Adrenal gland (tissue), 12 donors: Measurements from ENCODE around the gene ADNP2. TPM values are rescaled to one million over a fixed set of nuclear protein-coding genes. Genes with fewer than 3 reads are reported as not detected.

Experiments
- DNase-seq, 7 donors: peaks; one replicate each; pipeline ENCODE4 v3.0.0-alpha.2; 2019 to 2020
- H3K27ac ChIP-seq, 5 donors: fragments of 200-600 bp; sonication (generic) in 4 of 5; 1 replicate in 3 of 5; 2 replicates in 2 of 5; pipeline versions ENCODE4 v1.5.1 to v1.8.0; 2016 to 2020; ENCODE audit warnings: mild to moderate bottlenecking in 1 of 5
- H3K27me3 ChIP-seq: fragments of 200-600 bp; 2 replicates; pipeline ENCODE4 v1.8.0; 2021
- H3K36me3 ChIP-seq, 2 donors: fragments of 200-600 bp; replicated peaks in 1 of 2; 1 replicate in 1 of 2; 2 replicates in 1 of 2; pipeline versions ENCODE4 v1.5.1 to v1.8.0; 2018 to 2022
- H3K4me1 ChIP-seq, 2 donors: fragments of 200-600 bp; replicated peaks in 1 of 2; 1 replicate in 1 of 2; 2 replicates in 1 of 2; pipeline versions ENCODE4 v1.5.1 to v1.8.0; 2018 to 2021
- H3K4me3 ChIP-seq, 4 donors: fragments of 200-600 bp; sonication (generic) in 3 of 4; one replicate each; pipeline ENCODE4 v1.5.1; 2016 to 2018
- H3K9me3 ChIP-seq, 3 donors: fragments of 200-600 bp; sonication (generic) in 1 of 3; replicated peaks in 1 of 3; 1 replicate in 2 of 3; 2 replicates in 1 of 3; pipeline versions ENCODE4 v1.5.1 to v1.8.0; 2016 to 2021
- CTCF ChIP-seq, 6 experiments: fragments of 450-650 bp in 4 of 6; fragments of 200-600 bp in 2 of 6; sonication (generic) in 1 of 6; IDR thresholded peaks; 1 replicate in 5 of 6; 2 replicates in 1 of 6; pipeline versions ENCODE4 v1.5.1 to v1.8.0; 2016 to 2021; ENCODE audit warnings: antibody characterized with exemption in 6 of 6, mild to moderate bottlenecking in 2 of 6, moderate library complexity in 1 of 6
- POLR2A ChIP-seq, 2 donors: fragments of 450-650 bp; IDR thresholded peaks; one replicate each; pipeline ENCODE4 v1.6.1; 2017; ENCODE audit warnings: antibody characterized with exemption in 2 of 2, mild to moderate bottlenecking in 2 of 2, moderate library complexity in 1 of 2
- WGBS, 4 donors: extraction: QIAGEN DNeasy Blood & Tissue Kit in 2 of 4; methylation state at CpG; one replicate each; pipeline versions ENCODE4 v1.1.5 to v1.1.7; 2013 to 2017; 5-methylcytosine and 5-hydroxymethylcytosine counted together
- intact Hi-C, 2 donors: fragments of 100-400 bp; cut with DNase I; formaldehyde crosslinking; loops; one replicate each; pipeline versions ENCODE4 v1.14.1 to v1.15.0; 2022 to 2023
- polyA plus RNA-seq, 3 donors: library from polyadenylated mRNA; stranded (reverse); fragments of 200-250 nt in 2 of 3; fragments of 350-450 nt in 1 of 3; fragmentation: Illumina TruSeq in 1 of 3; extraction: RNeasy Lipid Tissue Mini Kit (QIAGEN cat#74804) in 1 of 3; gene quantifications; one replicate each; pipeline ENCODE4 v1.2.3, GENCODE V29; 2013 to 2014
- total RNA-seq, 9 donors: library from RNA; depleted of rRNA in 4 of 9; stranded (reverse); fragments of >200 nt in 4 of 9; fragments of 120-200 nt in 1 of 9; fragmentation: NEBNext Ultra II Directional in 1 of 9; extraction: Animal tissue kit (Norgen Biotek cat#: 25700) in 1 of 9; gene quantifications; one replicate each; pipeline versions ENCODE4 v1.1.0 to v1.2.4, GENCODE V29; 2013 to 2023
- donor health status: healthy with polysubstance abuse.
- donor health status: Bipolar disorder and iron deficiency.
- donor health status: DM: yes; HTN: yes; CAD: no.
- donor health status: DM: no; HTN: no; CAD: no.
- donor health status: DM: no; HTN: no; CAD: no.
- donor health status: DM: yes; HTN: yes; CAD: no.

The ADNP2 gene
- total and polyA plus RNA-seq, 12 donors: 4.7 to 18.3 (median 10.7) TPM

- H3K27ac ChIP-seq: no peak overlapping the region
- no peaks in the 10 kb centered on the region for H3K27me3 ChIP-seq
- peaks cover 0 to 8% of the 10 kb centered on the region in 2 donors for H3K4me1 ChIP-seq
- no peaks in the 10 kb centered on the region for H3K9me3 ChIP-seq
- 77 to 87% (median 81%) methylated on average over 17 to 18 of the region's 18 CpGs for WGBS, 4 donors
- intact Hi-C loops: no loop called here
- H3K4me3 ChIP-seq: no peak overlapping the region
- H3K36me3 ChIP-seq: no peaks in the 10 kb centered on the region
- no peak for DNase-seq
- TF ChIP-seq POLR2A (IDR thresholded peaks at IDR 0.05): no peak
- no peak for TF ChIP-seq CTCF (IDR thresholded peaks at IDR 0.05)
Observed at GRCh38 chr18:80175451-80176204, 66.6 kb downstream of the ADNP2 start.

- TF ChIP-seq CTCF (IDR thresholded peaks at IDR 0.05) (no peak), POLR2A (IDR thresholded peaks at IDR 0.05) (no peak)
- no peak for DNase-seq
- Histone ChIP-seq H3K9me3 (no peaks in the 10 kb centered on the region), H3K4me3 (no peak overlapping the region), H3K27me3 (no peaks in the 10 kb centered on the region), H3K36me3 (no peaks in the 10 kb centered on the region), H3K27ac (no peak overlapping the region), H3K4me1 (peaks cover 0 to 1% of the 10 kb centered on the region in 2 donors)
- 57 to 66% (median 63%) methylated on average over 17 of the region's 17 CpGs for WGBS, 4 donors
- intact Hi-C loops: no loop called here
Observed at GRCh38 chr18:80176334-80177073, 67.4 kb downstream of the ADNP2 start.

GRCh38 chr18:80177128-80177527 is 68.1 kb downstream of the ADNP2 start:
- no peaks in the 10 kb centered on the region for H3K27me3 ChIP-seq
- 81 to 89% (median 85%) methylated on average over 3 to 8 of the region's 8 CpGs for WGBS, 4 donors
- intact Hi-C loops: no loop called here
- no peak for DNase-seq
- H3K4me3 ChIP-seq: no peak overlapping the region
- TF ChIP-seq POLR2A (IDR thresholded peaks at IDR 0.05) (no peak), CTCF (IDR thresholded peaks at IDR 0.05) (no peak)
- no peak overlapping the region for H3K27ac ChIP-seq
- H3K9me3 ChIP-seq: no peaks in the 10 kb centered on the region
- no peaks in the 10 kb centered on the region for H3K4me1 ChIP-seq
- H3K36me3 ChIP-seq: no peaks in the 10 kb centered on the region

- no peak for DNase-seq
- no peaks in the 10 kb centered on the region for H3K36me3 ChIP-seq
- H3K9me3 ChIP-seq: no peaks in the 10 kb centered on the region
- intact Hi-C loops: no loop called here
- no peak for TF ChIP-seq POLR2A (IDR thresholded peaks at IDR 0.05)
- no peak for TF ChIP-seq CTCF (IDR thresholded peaks at IDR 0.05)
- H3K27me3 ChIP-seq: no peaks in the 10 kb centered on the region
- WGBS, 4 donors: 88 to 91% (median 89%) methylated on average over 25 to 30 of the region's 30 CpGs
- no peak overlapping the region for H3K4me3 ChIP-seq
- H3K27ac ChIP-seq: no peak overlapping the region
- no peaks in the 10 kb centered on the region for H3K4me1 ChIP-seq
Observed at GRCh38 chr18:80178935-80179818, 70.1 kb downstream of the ADNP2 start.
